ENCODE measurements around the gene IDH3A. TPM values are rescaled to one million over a fixed set of nuclear protein-coding genes. Genes with fewer than 3 reads are reported as not detected.
A peak's percentile ranks its signal among the peaks of the same experiment; 100 is the strongest.

The IDH3A gene
- total RNA-seq, 3 donors from 2014 or later (not counting 1 experiment from before 2014, with no cell fraction given): 43.5 to 55.1 (median 53.3) TPM

GRCh38 chr15:78107471-78107870 is 41.7 kb upstream of the IDH3A start:
- Mint-ChIP-seq H3K4me3 (no peak overlapping the region), H3K27me3 (ENCODE audit: low read depth in 2 of 2) (no peaks in the 10 kb centered on the region), H3K27ac (no peak overlapping the region), H3K9me3 (no peaks in the 10 kb centered on the region), H3K4me1 (peaks cover 45 to 46% of the 10 kb centered on the region in 2 donors), H3K36me3 (no peaks in the 10 kb centered on the region)
- ATAC-seq (no peak), DNase-seq (no peak)
- Histone ChIP-seq H3K4me1 (ENCODE audit: control insufficient read depth, insufficient read depth, low read length) (peaks cover 61% of the 10 kb centered on the region), H3K27ac (ENCODE audit: low read length) (no peak overlapping the region), H3K9me3 (ENCODE audit: control insufficient read depth, insufficient read depth, low read length) (no peaks in the 10 kb centered on the region), H3K36me3 (ENCODE audit: control insufficient read depth, insufficient read depth, low read length) (no peaks in the 10 kb centered on the region), H3K4me3 (ENCODE audit: low read length) (no peak overlapping the region), H3K27me3 (ENCODE audit: control insufficient read depth, insufficient read depth, low read length) (no peaks in the 10 kb centered on the region)
- intact Hi-C loops (cut with micrococcal nuclease): no loop called here
- TF ChIP-seq, protein P1, sequence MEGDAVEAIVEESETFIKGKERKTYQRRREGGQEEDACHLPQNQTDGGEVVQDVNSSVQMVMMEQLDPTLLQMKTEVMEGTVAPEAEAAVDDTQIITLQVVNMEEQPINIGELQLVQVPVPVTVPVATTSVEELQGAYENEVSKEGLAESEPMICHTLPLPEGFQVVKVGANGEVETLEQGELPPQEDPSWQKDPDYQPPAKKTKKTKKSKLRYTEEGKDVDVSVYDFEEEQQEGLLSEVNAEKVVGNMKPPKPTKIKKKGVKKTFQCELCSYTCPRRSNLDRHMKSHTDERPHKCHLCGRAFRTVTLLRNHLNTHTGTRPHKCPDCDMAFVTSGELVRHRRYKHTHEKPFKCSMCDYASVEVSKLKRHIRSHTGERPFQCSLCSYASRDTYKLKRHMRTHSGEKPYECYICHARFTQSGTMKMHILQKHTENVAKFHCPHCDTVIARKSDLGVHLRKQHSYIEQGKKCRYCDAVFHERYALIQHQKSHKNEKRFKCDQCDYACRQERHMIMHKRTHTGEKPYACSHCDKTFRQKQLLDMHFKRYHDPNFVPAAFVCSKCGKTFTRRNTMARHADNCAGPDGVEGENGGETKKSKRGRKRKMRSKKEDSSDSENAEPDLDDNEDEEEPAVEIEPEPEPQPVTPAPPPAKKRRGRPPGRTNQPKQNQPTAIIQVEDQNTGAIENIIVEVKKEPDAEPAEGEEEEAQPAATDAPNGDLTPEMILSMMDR (IDR thresholded peaks at IDR 0.05): no peak
- WGBS (ENCODE audit: insufficient coverage): 91% methylated on average over 8 of the region's 8 CpGs

GRCh38 chr15:78108300-78109084 is 40.7 kb upstream of the IDH3A start:
- ATAC-seq (peak; percentile 72 to 81 (median 76)), DNase-seq (peak; percentile 77 to 93)
- H3K4me3 Mint-ChIP-seq: no peak overlapping the region
- no peaks in the 10 kb centered on the region for H3K9me3 Mint-ChIP-seq
- Histone ChIP-seq H3K27me3 (ENCODE audit: control insufficient read depth, insufficient read depth, low read length) (no peaks in the 10 kb centered on the region), H3K36me3 (ENCODE audit: control insufficient read depth, insufficient read depth, low read length) (no peaks in the 10 kb centered on the region), H3K4me1 (ENCODE audit: control insufficient read depth, insufficient read depth, low read length) (peaks cover 55% of the 10 kb centered on the region), H3K4me3 (ENCODE audit: low read length) (no peak overlapping the region), H3K9me3 (ENCODE audit: control insufficient read depth, insufficient read depth, low read length) (no peaks in the 10 kb centered on the region), H3K27ac (ENCODE audit: low read length) (no peak overlapping the region)
- H3K27me3 Mint-ChIP-seq (ENCODE audit: low read depth in 2 of 2): no peaks in the 10 kb centered on the region
- intact Hi-C loops (cut with micrococcal nuclease): loop anchor here (1.0 kb wide), 3 partner anchors 108 to 149 kb away; no protein-coding TSS in a partner anchor
- TF ChIP-seq, protein P1 (IDR thresholded peaks at IDR 0.05): peak; percentile 91
- 38% methylated on average over 11 of the region's 11 CpGs for WGBS (ENCODE audit: insufficient coverage)
- no peaks in the 10 kb centered on the region for H3K36me3 Mint-ChIP-seq
- H3K4me1 Mint-ChIP-seq: peaks cover 39 to 42% of the 10 kb centered on the region in 2 donors
- H3K27ac Mint-ChIP-seq: no peak overlapping the region

- intact Hi-C loops (cut with micrococcal nuclease): no loop called here
Observed at GRCh38 chr15:78109156-78109555, 40.0 kb upstream of the IDH3A start.

More at GRCh38 chr15:78109156-78109555, 40.0 kb upstream of the IDH3A start:
- TF ChIP-seq, protein P1 (IDR thresholded peaks at IDR 0.05): no peak
- H3K27me3 ChIP-seq (ENCODE audit: control insufficient read depth, insufficient read depth, low read length): no peaks in the 10 kb centered on the region
- no peak overlapping the region for H3K27ac ChIP-seq (ENCODE audit: low read length)
- H3K4me1 Mint-ChIP-seq: peaks cover 34 to 35% of the 10 kb centered on the region in 2 donors
- ATAC-seq: no peak
- no peaks in the 10 kb centered on the region for H3K9me3 Mint-ChIP-seq
- DNase-seq: no peak
- H3K27me3 Mint-ChIP-seq (ENCODE audit: low read depth in 2 of 2): no peaks in the 10 kb centered on the region
- no peaks in the 10 kb centered on the region for H3K36me3 Mint-ChIP-seq
- H3K9me3 ChIP-seq (ENCODE audit: control insufficient read depth, insufficient read depth, low read length): no peaks in the 10 kb centered on the region
- no peaks in the 10 kb centered on the region for H3K36me3 ChIP-seq (ENCODE audit: control insufficient read depth, insufficient read depth, low read length)
- peaks cover 49% of the 10 kb centered on the region for H3K4me1 ChIP-seq (ENCODE audit: control insufficient read depth, insufficient read depth, low read length)
- no peak overlapping the region for H3K4me3 ChIP-seq (ENCODE audit: low read length)
- H3K4me3 Mint-ChIP-seq: no peak overlapping the region
- WGBS (ENCODE audit: insufficient coverage): 94% methylated on average over 12 of the region's 12 CpGs
- H3K27ac Mint-ChIP-seq: no peak overlapping the region

Measured in natural killer cell (primary cell).